ENCODE data around the gene RNF144A. TPM values are rescaled to one million over a fixed set of nuclear protein-coding genes. Genes with fewer than 3 reads are reported as not detected.

Gene RNF144A
- total and polyA plus RNA-seq, 2 donors (not counting 1 experiment from before 2014, with no cell fraction given): 0.17 to 0.24 TPM

DNA sequence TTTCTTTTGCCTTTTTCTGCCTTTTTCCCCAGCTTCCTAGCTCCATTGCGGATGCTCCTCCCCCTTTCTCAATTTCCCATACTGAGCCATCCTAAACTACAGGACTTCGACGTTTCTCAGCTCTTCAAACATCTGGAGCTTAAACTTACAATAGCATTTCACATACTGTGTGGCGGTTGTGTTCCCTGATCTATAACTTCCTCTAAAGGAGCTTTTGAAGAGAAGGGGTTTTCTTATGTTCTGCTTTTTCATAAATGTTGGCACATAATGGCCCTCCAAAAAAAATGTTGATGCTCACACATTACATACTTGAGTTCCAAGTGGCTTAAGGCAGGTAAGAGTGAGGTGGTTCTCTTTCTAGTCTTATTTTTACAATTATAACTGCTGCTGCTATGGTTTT, 87.4 kb downstream of the RNF144A start:
- no peak overlapping the region for H3K4me2 ChIP-seq (ENCODE audit: extremely low read depth, insufficient read depth, low read length)
- no peaks in the 10 kb centered on the region for H3K9me3 ChIP-seq (ENCODE audit: control insufficient read depth, insufficient read depth, low read depth, low read length)
- no peaks in the 10 kb centered on the region for H3K27me3 ChIP-seq (ENCODE audit: control insufficient read depth, insufficient read depth, low read length)
- H2AFZ ChIP-seq (ENCODE audit: low read length): no peak overlapping the region
- no peak overlapping the region for H3K27ac ChIP-seq (ENCODE audit: insufficient read depth, low read length)
- H3K79me2 ChIP-seq (ENCODE audit: control insufficient read depth, insufficient read depth, low read length): no peaks in the 10 kb centered on the region
- no peak overlapping the region for H3K4me3 ChIP-seq (replicated peaks in 1 of 4; ENCODE audit: control extremely low read depth in 1 of 4, insufficient read depth in 1 of 4, low read depth in 3 of 4, low read length in 4 of 4)
- no peaks in the 10 kb centered on the region for H3K4me1 ChIP-seq (ENCODE audit: control insufficient read depth, extremely low read depth, insufficient read depth, low read length)
- DNase-seq (ENCODE audit: low read depth in 2 of 2): no peak
- no peaks in the 10 kb centered on the region for H3K36me3 ChIP-seq (ENCODE audit: control insufficient read depth, insufficient read depth, low read length)
- no peak for TF ChIP-seq EZH2 (IDR thresholded peaks at IDR 0.05; ENCODE audit: low read length, missing control alignments)
- no peaks in the 10 kb centered on the region for H4K20me1 ChIP-seq (ENCODE audit: control insufficient read depth, extremely low read depth, insufficient read depth, low read length)
- no peak overlapping the region for H3K9ac ChIP-seq (ENCODE audit: insufficient read depth, low read length)

DNA sequence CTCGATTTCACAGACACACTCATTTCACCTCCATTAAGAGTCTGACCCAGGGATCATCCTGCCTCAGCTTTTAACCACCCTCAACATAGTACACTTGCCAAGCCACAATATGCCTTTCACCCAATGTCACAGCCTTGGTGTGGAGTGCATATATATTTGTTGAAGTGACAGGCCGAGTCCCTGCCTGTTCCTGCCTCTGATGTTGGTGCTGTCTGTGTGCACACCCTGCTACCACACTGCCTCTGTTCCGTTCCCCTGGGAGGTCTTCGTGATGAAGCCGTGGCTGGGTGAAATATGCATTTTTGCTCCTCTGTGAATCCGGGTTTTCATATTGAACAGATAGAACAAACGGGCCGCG, 90.3 kb downstream of the RNF144A start:
- H3K27me3 ChIP-seq (ENCODE audit: control insufficient read depth, insufficient read depth, low read length): no peaks in the 10 kb centered on the region
- no peaks in the 10 kb centered on the region for H3K36me3 ChIP-seq (ENCODE audit: control insufficient read depth, insufficient read depth, low read length)
- no peak overlapping the region for H3K4me3 ChIP-seq (replicated peaks in 1 of 4; ENCODE audit: control extremely low read depth in 1 of 4, insufficient read depth in 1 of 4, low read depth in 3 of 4, low read length in 4 of 4)
- no peak overlapping the region for H3K4me2 ChIP-seq (ENCODE audit: extremely low read depth, insufficient read depth, low read length)
- H3K79me2 ChIP-seq (ENCODE audit: control insufficient read depth, insufficient read depth, low read length): no peaks in the 10 kb centered on the region
- TF ChIP-seq, protein P1, sequence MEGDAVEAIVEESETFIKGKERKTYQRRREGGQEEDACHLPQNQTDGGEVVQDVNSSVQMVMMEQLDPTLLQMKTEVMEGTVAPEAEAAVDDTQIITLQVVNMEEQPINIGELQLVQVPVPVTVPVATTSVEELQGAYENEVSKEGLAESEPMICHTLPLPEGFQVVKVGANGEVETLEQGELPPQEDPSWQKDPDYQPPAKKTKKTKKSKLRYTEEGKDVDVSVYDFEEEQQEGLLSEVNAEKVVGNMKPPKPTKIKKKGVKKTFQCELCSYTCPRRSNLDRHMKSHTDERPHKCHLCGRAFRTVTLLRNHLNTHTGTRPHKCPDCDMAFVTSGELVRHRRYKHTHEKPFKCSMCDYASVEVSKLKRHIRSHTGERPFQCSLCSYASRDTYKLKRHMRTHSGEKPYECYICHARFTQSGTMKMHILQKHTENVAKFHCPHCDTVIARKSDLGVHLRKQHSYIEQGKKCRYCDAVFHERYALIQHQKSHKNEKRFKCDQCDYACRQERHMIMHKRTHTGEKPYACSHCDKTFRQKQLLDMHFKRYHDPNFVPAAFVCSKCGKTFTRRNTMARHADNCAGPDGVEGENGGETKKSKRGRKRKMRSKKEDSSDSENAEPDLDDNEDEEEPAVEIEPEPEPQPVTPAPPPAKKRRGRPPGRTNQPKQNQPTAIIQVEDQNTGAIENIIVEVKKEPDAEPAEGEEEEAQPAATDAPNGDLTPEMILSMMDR (conservative IDR thresholded peaks at IDR 0.05 in 1 of 2, IDR thresholded peaks at IDR 0.05 in 1 of 2; ENCODE audit: low read depth in 1 of 2, low read length in 2 of 2): no peak
- no peak for TF ChIP-seq EZH2 (IDR thresholded peaks at IDR 0.05; ENCODE audit: low read length, missing control alignments)
- no peaks in the 10 kb centered on the region for H3K9me3 ChIP-seq (ENCODE audit: control insufficient read depth, insufficient read depth, low read depth, low read length)
- H3K4me1 ChIP-seq (ENCODE audit: control insufficient read depth, extremely low read depth, insufficient read depth, low read length): no peaks in the 10 kb centered on the region
- H4K20me1 ChIP-seq (ENCODE audit: control insufficient read depth, extremely low read depth, insufficient read depth, low read length): no peaks in the 10 kb centered on the region
- H3K27ac ChIP-seq (ENCODE audit: insufficient read depth, low read length): no peak overlapping the region
- H3K9ac ChIP-seq (ENCODE audit: insufficient read depth, low read length): no peak overlapping the region
- H2AFZ ChIP-seq (ENCODE audit: low read length): no peak overlapping the region
- no peak for DNase-seq (ENCODE audit: low read depth in 2 of 2)

GRCh38 chr2:7007846-7008741, 90.9 kb downstream of the RNF144A start:
- Histone ChIP-seq H3K9me3 (ENCODE audit: control insufficient read depth, insufficient read depth, low read depth, low read length) (no peaks in the 10 kb centered on the region), H2AFZ (ENCODE audit: low read length) (no peak overlapping the region), H3K27ac (ENCODE audit: insufficient read depth, low read length) (no peak overlapping the region), H3K4me1 (ENCODE audit: control insufficient read depth, extremely low read depth, insufficient read depth, low read length) (no peaks in the 10 kb centered on the region), H3K79me2 (ENCODE audit: control insufficient read depth, insufficient read depth, low read length) (no peaks in the 10 kb centered on the region), H3K36me3 (ENCODE audit: control insufficient read depth, insufficient read depth, low read length) (no peaks in the 10 kb centered on the region), H4K20me1 (ENCODE audit: control insufficient read depth, extremely low read depth, insufficient read depth, low read length) (no peaks in the 10 kb centered on the region), H3K4me2 (ENCODE audit: extremely low read depth, insufficient read depth, low read length) (no peak overlapping the region), H3K9ac (ENCODE audit: insufficient read depth, low read length) (no peak overlapping the region), H3K27me3 (ENCODE audit: control insufficient read depth, insufficient read depth, low read length) (no peaks in the 10 kb centered on the region), H3K4me3 (replicated peaks in 1 of 4; ENCODE audit: control extremely low read depth in 1 of 4, insufficient read depth in 1 of 4, low read depth in 3 of 4, low read length in 4 of 4) (no peak overlapping the region)
- peak; percentile 62 to 96 for DNase-seq (ENCODE audit: low read depth in 2 of 2)
- TF ChIP-seq, protein P1 (conservative IDR thresholded peaks at IDR 0.05 in 1 of 2, IDR thresholded peaks at IDR 0.05 in 1 of 2; ENCODE audit: low read depth in 1 of 2, low read length in 2 of 2): peak; percentile 5 to 35
- TF ChIP-seq EZH2 (IDR thresholded peaks at IDR 0.05; ENCODE audit: low read length, missing control alignments): no peak
